NCI-H774 (cell line): ENCODE measurements around the gene C20orf202.

Experiments
- DNase-seq: peaks from one replicate; lab custom pipeline; 2025; lab: John Stamatoyannopoulos, UW

Gene C20orf202

DNA sequence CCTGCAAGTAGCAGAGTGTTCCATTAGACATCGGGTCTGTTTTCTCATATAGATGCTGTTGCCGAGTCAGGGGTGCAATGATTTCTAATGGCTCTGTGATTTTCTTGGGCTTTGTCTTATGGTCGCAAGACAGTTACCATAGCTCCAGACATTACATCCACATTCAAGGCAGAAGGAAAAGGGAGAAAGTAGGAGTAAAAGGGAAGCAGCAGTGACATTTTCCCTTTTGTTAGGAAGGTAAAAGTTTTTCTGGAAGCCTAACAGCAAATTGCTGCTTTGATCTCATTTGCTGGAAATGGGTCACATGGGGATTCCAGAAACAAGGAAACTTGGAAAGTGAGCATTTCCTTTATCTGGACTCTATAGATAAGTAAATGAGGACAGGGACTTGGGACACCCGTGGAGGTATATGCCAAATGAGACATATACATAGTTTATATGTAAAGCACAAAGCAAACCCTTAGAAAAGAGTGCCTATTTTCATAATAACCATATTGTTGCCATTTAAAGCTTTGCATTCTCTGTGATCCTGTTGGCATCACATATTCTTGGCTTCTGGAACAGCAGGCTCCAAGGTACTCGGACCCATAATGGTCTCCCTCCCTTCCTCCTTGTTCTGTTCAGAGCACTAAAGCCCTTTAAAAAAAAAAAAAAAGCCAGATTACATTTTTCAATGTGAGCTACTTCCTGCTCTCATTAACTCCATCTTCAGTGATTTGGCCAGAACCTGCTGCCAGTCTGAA is at the start of gene C20orf202:
C20orf202 (plus strand) TSS at position 693 of the 743 bp plus-strand sequence. CDS start 132 bp downstream, outside the sequence.
- DNase-seq, result no peak

DNA sequence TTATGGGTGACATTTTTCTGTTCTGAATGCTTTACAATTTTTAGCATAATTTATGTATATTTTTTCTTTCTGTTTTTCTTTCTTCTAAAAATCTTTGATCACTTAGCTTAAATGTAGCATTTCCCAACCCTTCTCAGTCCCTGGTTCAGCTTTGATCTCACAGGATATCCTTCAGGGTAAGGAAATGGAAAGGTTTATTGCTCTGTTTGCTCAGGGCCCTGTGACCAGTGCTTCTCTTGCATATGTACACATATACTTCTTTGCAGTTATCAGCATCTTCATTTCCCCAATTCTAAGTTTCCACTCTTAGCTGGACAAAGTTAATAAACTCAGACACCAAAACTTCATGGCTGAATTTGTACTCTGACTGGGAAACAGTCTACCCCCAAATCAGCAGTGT is 49.0 kb upstream of the C20orf202 start:
- DNase-seq, result no peak

DNA sequence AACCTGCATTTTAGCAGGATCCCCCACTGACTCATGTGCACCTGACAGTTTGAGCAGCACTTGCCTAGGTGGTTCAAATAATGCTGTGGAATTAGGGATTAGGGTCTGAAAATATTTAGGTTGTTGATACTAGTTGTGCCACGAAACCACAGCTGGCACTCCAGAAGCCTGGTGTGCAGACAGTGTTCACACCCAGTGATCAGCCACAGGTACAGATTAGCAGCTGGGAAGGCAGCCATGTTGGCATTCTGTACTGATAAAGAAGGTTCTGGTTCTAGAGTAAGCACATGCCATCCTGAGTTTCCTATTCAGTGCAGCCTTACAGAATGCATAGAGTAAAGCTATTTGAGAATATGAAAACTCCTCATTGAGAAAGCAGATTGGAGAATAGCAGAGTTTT is 48.6 kb upstream of the C20orf202 start:
- no peak for DNase-seq

DNA sequence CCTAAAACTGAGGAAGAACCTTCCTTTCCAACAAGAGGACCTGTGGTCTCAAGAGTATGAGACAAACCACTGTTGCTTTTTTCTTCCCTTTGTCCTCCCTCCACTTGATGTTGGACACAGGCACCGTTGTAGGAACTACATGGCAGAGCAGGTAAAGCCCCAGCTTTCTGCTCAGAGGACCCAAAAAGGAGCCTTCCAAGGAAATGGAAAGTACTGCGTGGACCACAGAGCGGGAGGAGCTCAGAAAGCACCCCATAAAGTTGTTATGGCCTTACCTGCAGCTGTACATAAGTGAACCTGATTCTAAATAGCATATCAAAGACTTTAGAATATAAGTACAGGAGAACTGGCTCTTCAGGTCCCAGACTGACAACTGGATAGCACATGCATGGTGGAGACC is 47.9 kb upstream of the C20orf202 start:
- no peak for DNase-seq

DNA sequence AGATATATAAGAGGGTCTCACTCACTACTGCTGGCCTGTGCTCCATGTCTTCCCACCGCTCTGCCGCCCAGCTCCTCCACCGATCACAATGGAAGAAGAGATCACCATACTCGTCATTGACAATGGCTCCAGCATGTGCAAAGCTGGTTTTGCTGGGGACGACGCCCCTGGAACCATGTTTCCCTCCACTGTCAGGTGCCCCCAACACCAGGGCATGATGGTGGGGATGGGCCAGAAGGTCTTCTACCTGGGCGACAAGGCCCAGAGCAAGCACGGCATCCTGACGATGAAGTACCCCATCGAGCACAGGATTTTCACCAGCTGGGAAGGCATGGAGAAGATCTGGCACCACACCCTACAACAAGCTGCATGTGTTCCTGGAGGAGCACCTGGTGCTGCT is 42.8 kb upstream of the C20orf202 start:
- no peak for DNase-seq

DNA sequence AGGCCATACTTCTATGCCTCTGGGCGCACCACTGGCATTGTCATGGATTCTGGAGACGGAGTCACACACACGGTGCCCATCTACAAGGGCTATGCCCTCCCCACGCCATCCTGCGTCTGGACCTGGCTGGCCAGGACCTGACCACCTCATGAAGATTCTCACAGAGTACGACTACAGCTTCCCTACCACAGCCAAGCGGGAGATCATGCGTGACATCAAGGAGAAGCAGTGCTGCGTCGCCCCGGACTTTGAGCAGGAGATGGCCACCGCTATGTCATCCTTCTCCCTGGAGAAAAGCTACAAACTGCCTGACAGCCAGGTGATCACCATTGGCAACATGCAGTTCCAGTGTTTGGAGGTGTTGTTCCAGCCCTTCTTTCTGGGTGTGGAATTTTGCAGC is 42.3 kb upstream of the C20orf202 start:
- no peak for DNase-seq

DNA sequence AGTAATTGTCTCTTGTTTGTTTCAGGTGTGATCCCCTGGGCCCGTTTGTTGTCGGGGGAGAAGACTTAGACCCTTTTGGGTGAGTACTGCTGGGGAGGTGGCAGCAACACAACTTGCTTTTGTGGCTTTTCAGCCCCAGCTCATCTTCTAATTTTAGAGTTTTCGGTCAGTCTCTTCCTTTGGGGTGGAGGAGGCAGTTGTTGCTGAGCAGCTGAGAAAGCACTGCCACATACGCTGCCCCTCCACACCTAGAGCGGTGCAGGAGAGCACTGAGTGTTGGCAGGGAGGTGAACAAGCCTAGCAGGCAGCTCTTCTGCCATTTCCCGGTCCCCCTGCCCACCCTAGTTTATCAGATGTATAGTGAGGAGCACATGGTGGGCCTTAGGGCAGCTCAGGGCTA is 40.1 kb upstream of the C20orf202 start:
- DNase-seq, result no peak

DNA sequence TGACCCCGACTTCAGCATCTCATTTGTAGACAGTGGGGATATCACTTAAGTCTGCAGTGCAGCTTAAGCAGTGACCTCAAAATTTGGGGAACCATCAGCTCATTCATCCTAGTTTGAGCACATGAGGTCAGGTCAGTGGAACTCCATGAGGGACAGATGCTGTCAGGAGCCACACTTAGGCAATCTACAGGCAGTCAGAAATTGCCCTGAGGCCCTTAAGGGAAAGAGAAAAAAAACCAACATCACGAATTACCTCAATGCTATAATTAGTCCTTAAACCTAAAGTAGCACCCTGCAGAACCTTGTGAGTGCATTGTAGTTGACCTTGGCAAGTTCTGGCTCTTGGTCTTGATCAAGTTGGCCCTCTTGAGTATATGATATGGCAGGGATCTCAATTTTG is 39.6 kb upstream of the C20orf202 start:
- no peak for DNase-seq

DNA sequence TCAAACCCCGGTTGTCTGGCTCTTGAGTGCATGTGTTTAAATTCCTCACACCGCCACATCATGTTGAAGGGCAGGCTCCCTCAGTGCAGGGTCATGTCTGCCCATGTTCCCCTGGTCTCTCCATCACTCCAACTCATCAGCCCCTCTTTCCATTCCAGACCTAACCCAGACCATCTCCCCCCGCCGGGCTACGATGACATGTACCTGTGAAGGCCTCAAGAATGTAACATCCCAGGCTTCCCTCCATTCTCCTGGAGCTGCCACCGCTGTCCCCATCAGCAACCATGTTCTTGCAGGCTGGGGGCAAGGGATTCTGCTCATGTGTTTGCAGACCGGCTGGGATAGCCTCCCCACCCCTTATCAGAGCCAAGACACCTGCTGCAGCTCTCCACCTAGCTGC is 38.4 kb upstream of the C20orf202 start:
- DNase-seq, result no peak

DNA sequence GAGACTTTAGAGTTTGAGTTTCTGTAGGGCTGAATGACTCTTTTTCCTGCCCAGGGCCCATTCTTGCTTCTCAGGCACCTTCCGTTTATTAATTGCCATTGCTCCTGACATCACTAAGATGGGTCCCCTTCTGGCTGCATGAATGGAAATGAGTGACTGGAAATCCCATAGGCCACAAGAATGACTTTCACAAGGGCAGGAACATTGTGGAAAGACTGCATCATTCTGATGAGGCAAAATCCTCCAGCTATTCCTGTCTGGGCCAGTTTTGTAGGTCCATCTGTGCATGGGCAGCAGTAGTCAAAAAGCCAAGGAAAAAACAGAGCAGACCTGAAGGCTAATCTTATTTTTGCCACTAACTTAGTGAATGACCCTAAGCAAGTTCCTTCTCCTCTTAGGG is 37.7 kb upstream of the C20orf202 start:
- DNase-seq, result no peak

DNA sequence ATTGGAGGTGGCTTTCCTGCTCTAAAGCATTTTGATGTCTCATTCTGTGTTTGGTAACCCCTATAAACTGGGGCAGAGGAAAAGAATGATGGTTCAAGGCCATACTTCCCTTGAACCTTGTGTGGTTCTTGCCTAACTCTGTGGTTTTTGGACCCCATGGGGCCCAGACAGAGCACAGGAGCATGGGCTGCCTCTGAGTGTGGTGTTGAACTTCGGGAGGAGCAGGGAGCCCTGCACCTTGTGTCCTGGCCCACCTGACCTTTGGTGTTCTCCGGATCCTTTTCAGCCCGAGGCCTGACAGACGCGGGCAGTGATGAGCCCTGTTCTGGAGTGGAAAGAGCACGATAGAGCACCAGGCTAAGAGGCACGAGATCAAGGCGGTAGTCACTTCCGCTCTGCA is 37.3 kb upstream of the C20orf202 start:
- no peak for DNase-seq

DNA sequence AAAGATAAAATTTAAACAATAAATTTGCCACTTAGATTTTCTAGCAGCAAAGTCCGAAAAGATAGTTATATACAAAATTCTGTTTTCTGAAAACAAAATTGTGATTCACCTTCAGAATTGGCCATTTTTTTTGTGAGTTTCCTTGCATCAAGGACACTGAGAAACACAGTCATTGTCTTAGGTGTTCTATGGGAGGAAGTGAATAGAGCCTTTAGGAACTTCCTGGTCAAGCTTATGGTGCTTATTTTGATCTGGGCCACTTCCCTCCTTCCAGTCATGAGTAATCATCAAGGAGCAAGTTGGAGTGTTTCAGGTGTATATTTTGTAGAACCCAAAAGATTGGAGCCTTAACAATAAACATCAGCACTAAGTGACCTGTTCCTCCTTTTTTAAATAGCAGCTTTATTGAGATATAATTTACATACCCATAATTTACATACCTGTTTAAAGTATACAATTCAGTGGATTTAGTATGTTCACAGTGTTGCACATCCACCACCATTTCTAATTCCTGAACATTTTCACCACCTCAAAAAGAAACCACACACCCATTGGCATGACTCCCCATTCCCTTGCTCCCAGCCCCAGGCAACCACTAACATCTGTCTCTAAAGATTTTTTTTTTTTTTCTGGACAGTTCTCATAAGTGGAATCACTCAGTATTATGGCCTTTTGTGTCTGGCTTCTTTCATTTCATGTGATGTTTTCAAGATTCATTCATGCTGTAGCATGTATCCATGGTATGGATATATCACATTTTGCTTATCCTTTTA is 36.1 kb upstream of the C20orf202 start:
- DNase-seq, result no peak

DNA sequence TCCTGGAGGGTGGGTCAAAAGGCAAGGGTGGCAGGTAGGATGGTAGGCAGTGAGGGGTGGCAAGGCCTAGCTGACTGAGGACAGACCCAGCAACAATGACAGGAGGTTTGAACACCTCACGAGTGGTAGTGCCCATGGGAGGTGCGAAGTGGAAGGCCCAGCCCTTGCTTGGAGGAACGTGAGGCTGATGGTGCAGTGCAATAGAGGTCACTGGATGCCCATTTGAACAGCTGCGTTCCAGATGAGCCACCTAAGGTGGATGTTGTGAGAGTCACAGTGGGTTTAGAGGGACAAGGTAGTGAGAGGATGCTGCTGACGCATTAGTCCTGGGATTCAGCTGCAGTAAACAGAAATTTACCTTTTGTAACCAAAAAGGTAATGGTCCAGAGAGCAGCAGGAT is 34.0 kb upstream of the C20orf202 start:
- DNase-seq, result no peak

DNA sequence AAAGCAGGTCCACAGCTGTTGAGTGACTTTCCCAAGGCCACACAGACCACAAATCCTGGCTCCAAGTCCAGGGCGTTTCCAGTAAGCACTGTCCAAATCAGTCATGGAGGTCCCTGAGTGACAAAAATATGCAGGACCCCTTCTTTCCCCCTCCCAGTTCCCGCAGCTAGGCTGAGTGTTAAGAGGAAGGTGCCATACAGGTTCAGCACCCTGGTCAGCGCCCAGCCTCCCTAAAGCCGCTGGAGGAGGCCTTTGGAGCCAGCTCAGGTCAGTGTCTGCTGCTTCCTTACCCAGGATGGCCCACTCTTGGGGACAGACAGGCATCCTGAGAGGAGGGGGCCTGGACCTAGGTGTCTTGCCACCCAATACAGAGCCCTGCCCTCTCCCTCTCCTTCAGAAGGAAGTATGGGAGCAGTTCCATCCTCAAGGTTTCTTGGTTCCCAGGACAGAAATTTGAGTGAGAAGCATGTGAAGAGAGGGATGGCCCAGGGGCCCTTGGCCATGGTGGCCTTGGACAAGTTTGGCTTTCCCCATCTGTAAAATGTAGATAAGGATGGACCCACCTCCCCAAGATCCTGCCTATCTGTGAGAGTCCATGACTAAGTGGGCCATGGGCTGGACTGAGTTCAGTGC is 31.7 kb upstream of the C20orf202 start:
- no peak for DNase-seq

DNA sequence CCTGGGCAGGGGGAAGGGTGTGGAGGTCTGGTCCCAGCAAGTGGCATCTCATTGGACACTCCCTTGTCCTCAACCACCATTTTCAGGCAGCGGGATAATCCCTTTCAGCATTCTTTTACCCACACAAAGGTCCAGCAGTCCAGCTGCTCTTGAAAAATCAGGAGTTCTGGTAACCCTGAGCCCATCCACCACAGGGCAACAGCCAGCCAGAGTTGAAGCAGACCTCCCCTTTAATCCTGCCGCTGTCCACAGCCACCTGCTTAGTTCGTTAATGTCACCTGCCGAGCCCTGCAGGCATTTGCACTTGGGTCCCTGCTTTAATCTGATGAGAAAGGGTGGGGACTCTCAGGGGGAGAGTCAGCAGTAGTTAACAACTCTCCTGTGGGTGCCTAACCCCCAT is 29.6 kb upstream of the C20orf202 start:
- DNase-seq, result no peak

DNA sequence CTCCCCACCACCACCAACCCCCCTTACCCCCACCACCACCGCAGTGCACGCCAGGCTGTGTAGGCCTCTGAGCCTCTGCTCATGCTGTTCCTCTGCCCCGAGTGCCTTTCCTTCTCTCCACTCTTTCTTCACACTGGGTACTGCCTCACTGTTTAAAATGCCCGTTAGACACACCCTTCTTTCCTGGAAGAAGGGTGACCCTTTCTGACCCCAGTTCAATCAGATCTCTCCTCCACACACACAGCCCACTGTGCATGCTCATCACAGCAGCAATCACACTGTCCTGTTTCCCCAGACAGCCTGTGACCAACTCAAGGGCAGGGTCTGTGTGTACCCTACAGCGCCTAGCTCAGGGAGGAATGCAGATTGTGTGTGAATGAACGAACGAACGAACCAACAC is 28.5 kb upstream of the C20orf202 start:
- DNase-seq, result no peak

DNA sequence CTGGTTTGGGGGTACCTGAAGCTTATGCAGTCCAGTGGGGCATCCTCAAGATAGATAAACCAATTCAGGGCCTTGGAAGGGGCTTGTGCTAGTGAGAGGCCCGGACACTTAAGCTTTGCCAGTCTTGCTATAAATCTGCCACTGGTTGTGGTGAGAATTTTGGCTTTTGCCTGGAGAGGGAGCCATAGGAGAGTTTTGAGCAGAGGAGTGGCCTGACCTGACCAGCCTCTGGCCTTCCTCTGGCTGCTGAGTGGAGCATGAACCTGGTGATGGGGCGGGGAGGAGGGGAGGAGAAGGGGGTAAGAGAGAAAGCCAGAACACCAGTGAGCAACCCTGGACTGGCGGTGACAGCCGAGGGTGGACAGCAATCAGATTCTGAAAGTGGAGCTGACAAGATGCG is 25.6 kb upstream of the C20orf202 start:
- DNase-seq, result no peak

DNA sequence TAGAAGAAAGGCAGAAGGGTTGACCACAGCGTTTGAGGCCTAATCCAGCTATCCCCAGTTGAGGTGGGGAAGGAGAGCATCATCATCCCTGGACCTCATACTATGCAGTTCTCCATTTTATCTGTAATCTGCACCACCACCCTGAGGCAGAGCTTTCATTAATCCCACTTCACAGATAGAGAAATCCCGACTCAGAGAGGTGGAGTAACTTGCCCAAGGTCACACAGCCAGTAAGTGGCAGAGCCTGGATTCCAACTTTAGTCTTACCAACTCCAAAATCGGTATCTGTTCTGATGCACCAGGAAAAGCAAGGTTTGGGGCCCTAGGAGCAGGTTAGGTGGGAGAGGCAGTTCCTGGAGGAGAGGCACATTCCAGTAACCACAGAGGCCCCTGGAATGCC is 25.2 kb upstream of the C20orf202 start:
- no peak for DNase-seq

DNA sequence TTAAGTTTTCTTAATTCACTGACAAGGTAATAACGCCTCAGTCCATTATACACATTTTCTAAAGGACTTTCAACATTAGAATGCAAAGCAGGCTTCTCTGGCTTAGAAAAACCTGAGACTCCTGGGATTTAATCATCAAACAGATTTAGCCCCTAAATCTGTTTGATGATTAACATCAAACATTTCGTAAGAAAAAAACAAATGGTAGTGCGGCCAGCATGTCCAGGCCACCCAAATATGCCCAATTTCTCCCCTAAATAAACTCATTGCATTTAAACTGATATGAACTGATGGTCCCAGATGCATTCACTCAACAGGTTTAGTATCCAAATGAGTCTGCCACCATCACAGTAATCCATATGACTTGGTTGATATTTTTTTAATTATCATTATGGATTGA is 24.6 kb upstream of the C20orf202 start:
- no peak for DNase-seq

DNA sequence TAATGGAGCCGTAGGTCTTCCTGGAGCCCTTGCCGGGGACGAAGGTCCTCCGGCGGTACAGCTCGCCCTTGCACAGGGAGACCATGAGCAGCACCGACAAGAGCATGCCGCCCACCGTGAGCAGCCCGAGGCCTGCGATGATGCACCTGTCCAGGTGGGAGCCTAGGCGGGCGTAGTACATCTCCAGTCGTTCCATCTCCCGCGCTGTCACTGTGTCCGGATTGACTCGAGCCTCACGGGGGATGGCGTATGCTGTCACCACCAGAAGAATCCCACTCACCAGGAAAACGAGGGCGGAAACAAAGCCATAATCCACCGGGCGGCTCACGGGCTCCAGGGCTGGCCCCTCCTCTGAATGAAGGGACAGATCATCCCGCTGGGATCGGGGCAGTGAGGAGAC is 22.3 kb upstream of the C20orf202 start:
- no peak for DNase-seq

DNA sequence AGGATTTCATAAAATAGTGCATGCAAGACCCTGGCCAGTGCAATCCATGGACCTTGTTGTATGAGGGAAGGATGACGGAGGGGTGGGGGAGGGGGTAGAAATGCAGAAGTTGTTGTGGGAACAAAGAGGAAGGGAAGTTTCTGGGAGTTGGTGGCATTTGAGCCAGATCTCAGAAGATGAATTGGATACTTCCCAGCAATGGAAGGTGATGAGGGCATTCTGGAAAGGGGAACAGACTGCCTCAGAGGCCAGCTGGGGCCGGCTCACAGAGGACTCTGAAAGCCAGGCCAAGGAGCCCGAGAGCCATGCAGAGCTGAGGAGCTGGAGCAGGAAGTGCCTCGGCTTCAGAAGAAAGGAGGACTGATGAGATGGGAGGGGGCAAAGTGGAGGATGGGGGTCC is 21.1 kb upstream of the C20orf202 start:
- DNase-seq, result no peak

DNA sequence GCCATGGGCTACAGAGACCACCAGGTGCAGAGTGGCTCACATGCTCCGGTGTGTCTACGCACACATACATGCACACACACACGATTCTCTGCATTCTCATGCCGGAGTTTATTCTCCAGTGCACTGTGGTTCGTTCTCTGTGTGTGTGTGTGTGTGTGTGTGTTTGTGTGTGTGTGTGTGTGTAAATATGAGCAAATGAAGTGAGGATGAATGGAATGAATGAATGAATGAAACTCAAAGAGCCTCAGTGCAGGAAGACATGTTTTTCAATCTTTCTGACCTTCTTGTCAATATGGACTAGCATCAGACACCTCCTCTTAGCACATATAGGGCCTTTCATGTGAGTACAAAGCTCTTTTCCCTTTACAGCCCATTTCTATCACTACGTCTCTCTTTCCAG is 20.1 kb upstream of the C20orf202 start:
- DNase-seq, result no peak

DNA sequence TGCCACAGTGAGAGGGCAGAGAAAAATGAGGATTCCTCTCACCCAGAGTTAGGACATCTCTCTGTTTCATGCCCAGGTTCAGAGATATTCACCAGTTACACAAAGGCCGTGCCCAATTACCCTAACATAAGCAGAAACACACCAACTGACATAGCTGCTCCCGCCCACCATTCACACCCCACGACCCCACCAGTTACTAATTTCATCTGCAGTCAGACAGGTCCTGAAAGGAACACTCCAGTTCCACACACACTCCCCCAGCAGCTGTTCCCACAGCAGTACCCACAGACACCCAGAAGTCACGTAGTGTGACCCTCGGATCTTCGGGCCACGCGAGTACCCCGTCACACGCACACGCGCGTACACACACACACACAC is 19.0 kb upstream of the C20orf202 start:
- no peak for DNase-seq
